HCT116 (cell line): ENCODE measurements around the gene PLEKHG5. TPM values are rescaled to one million over a fixed set of nuclear protein-coding genes. Genes with fewer than 3 reads are reported as not detected.

Source experiments
- ATAC-seq: fragments of 200-7000 bp; cut with Tn5 transposase; 2 replicates; pipeline ENCODE4 v1.9.1; 2020; ENCODE audit warnings: mild to moderate bottlenecking, moderate library complexity
- BruUV-seq: library from RNA; stranded (reverse); fragments of 400-500 nt; replicated peaks from 2 replicates; lab custom pipeline; 2021; lab: Mats Ljungman, UMichigan
- CTCF ChIA-PET: fragments of 300-600 bp; sonication (Branson Sonifier 250); formaldehyde crosslinking; loops from one replicate; lab custom pipeline; 2021; ENCODE audit warnings: antibody characterized with exemption; lab: Charles Lee
- POLR2A ChIA-PET: fragments of 300-600, 350-600 bp; sonication (Branson Sonifier 250); formaldehyde crosslinking; loops from one replicate; lab custom pipeline; 2021; ENCODE audit warnings: antibody characterized with exemption; lab: Charles Lee
- RAD21 ChIA-PET, 2 experiments: fragments of 300-600 bp; sonication (Branson Sonifier 250); formaldehyde crosslinking; loops; one replicate each; lab custom pipeline; 2023; ENCODE audit warnings: low total read pairs in 2 of 2; ENCODE audit not compliant: uncharacterized antibody in 2 of 2, unreplicated experiment in 2 of 2, low non-redundant PET in 1 of 2; lab: Charles Lee
- DNase-seq: peaks from one replicate; pipeline ENCODE4 v3.0.0-alpha.2; 2010; ENCODE audit warnings: low read depth, low spot score
- H2AFZ ChIP-seq: fragments of 200-600 bp; shearing (Covaris generic), sonication (generic); 2 replicates; pipeline ENCODE4 v1.6.1; 2017; ENCODE audit warnings: low read depth, mixed run types, mixed read lengths, antibody characterized with exemption, low read length; ENCODE audit not compliant: poor library complexity, severe bottlenecking
- H3K27ac ChIP-seq: 2 replicates; pipeline ENCODE4 v1.5.1; 2012; ENCODE audit warnings: low read depth, low read length
- H3K27me3 ChIP-seq: fragments of 200-600 bp; sonication (generic); 2 replicates; pipeline ENCODE4 v1.6.1; 2016; ENCODE audit warnings: mixed run types, low read length, mixed read lengths; ENCODE audit not compliant: insufficient read depth
- H3K36me3 ChIP-seq, 2 experiments: fragments of 200-500 bp in 1 of 2; fragments of 200-600 bp in 1 of 2; sonication (Bioruptor generic) in 1 of 2; sonication (generic) in 1 of 2; 2 replicates each; pipeline versions ENCODE4 v1.5.1 to v1.6.1; 2014 to 2016; ENCODE audit warnings: low read length in 2 of 2, inconsistent platforms in 1 of 2, mixed read lengths in 1 of 2, mixed run types in 1 of 2; ENCODE audit not compliant: insufficient read depth in 2 of 2, control insufficient read depth in 1 of 2
- H3K4me1 ChIP-seq, 2 experiments: fragments of 200-600 bp in 1 of 2; sonication (generic) in 1 of 2; 2 replicates each; pipeline versions ENCODE4 v1.5.1 to v1.6.1; 2012 to 2017; ENCODE audit warnings: low read length in 2 of 2, inconsistent platforms in 1 of 2, mild to moderate bottlenecking in 1 of 2, mixed read lengths in 1 of 2, mixed run types in 1 of 2, moderate library complexity in 1 of 2; ENCODE audit not compliant: insufficient read depth in 2 of 2, control insufficient read depth in 1 of 2
- H3K4me2 ChIP-seq: fragments of 200-600 bp; sonication (generic); 2 replicates; pipeline ENCODE4 v1.6.1; 2017; ENCODE audit warnings: mixed run types, low read length, mixed read lengths
- H3K4me3 ChIP-seq, 2 experiments: fragments of 200-600 bp in 1 of 2; sonication (generic) in 1 of 2; replicated peaks in 1 of 2; 2 replicates each; pipeline ENCODE4 v1.5.1; 2011 to 2016; ENCODE audit warnings: low read length in 2 of 2, control low read depth in 1 of 2, low read depth in 1 of 2, mild to moderate bottlenecking in 1 of 2, mixed read lengths in 1 of 2, mixed run types in 1 of 2
- H3K79me2 ChIP-seq: fragments of 200-600 bp; sonication (generic); 2 replicates; pipeline ENCODE4 v1.6.1; 2017; ENCODE audit warnings: mild to moderate bottlenecking, mixed run types, low read length, moderate library complexity, mixed read lengths; ENCODE audit not compliant: insufficient read depth
- H3K9ac ChIP-seq: fragments of 200-600 bp; sonication (generic); 2 replicates; pipeline ENCODE4 v1.6.1; 2016; ENCODE audit warnings: low read length, mixed read lengths
- H3K9me2 ChIP-seq: fragments of 200-600 bp; sonication (generic), shearing (Covaris generic); 2 replicates; pipeline ENCODE4 v1.6.1; 2017; ENCODE audit warnings: mixed run types, mild to moderate bottlenecking, moderate library complexity; ENCODE audit not compliant: insufficient read depth
- H3K9me3 ChIP-seq, 2 experiments: fragments of 200-500 bp in 1 of 2; fragments of 200-600 bp in 1 of 2; sonication (Bioruptor generic) in 1 of 2; sonication (generic) in 1 of 2; 2 replicates each; pipeline ENCODE4 v1.6.1; 2014 to 2017; ENCODE audit warnings: low read length in 2 of 2, mixed read lengths in 2 of 2, inconsistent platforms in 1 of 2, low read depth in 1 of 2, mild to moderate bottlenecking in 1 of 2, mixed run types in 1 of 2, moderate library complexity in 1 of 2; ENCODE audit not compliant: control insufficient read depth in 1 of 2, insufficient read depth in 1 of 2
- H4K20me1 ChIP-seq: fragments of 200-600 bp; sonication (generic), shearing (Covaris generic); 2 replicates; pipeline ENCODE4 v1.6.1; 2017; ENCODE audit warnings: mixed run types, mild to moderate bottlenecking, moderate library complexity; ENCODE audit not compliant: insufficient read depth
- ATF3 ChIP-seq: IDR thresholded peaks from 2 replicates; pipeline ENCODE4 v1.6.1; 2012
- POLR2AphosphoS5 ChIP-seq: IDR thresholded peaks from 2 replicates; pipeline ENCODE4 v1.6.1; 2011; ENCODE audit warnings: mild to moderate bottlenecking, low read depth, low read length, moderate library complexity
- REST ChIP-seq: IDR thresholded peaks from 2 replicates; pipeline ENCODE4 v1.6.1; 2012; ENCODE audit warnings: low read depth
- SIN3A ChIP-seq: IDR thresholded peaks from 2 replicates; pipeline ENCODE4 v1.6.1; 2012; ENCODE audit warnings: low read depth
- intact Hi-C: fragments of 100-400 bp; cut with micrococcal nuclease; formaldehyde crosslinking; loops from 2 replicates; pipeline ENCODE4 v1.10.0; 2022
- total RNA-seq: library from RNA; stranded (reverse); gene quantifications from one replicate; pipeline ENCODE4 v1.2.1, GENCODE V29; 2021; ENCODE audit not compliant: unreplicated experiment

Gene PLEKHG5
- total RNA-seq, 1 experiment from 2014 or later = 33.0 TPM

- Histone ChIP-seq H3K36me3 (no peaks in the 10 kb centered on the region), H2AFZ (no peak overlapping the region), H3K9ac (no peak overlapping the region), H3K27ac (no peak overlapping the region), H3K9me3 (no peaks in the 10 kb centered on the region), H3K9me2 (no peaks in the 10 kb centered on the region), H3K4me1 (peaks cover 19 to 31% of the 10 kb centered on the region in 2 experiments), H3K79me2 (no peaks in the 10 kb centered on the region), H3K4me2 (0 out of 2 replicates have a peak overlapping the region, but pooled peaks have one; percentile 40), H3K4me3 (no peak overlapping the region), H4K20me1 (no peaks in the 10 kb centered on the region), H3K27me3 (no peaks in the 10 kb centered on the region)
- ChIA-PET RAD21 (no interaction called here), CTCF (interaction anchor here (1.7 kb wide), 1 partner anchor 54 kb away, joined by 4 read pairs; no protein-coding TSS in a partner anchor), POLR2A (no interaction called here)
- ATAC-seq (no peak), DNase-seq (no peak)
- BruUV-seq = no TSS peak
- intact Hi-C loops = no loop called here
- TF ChIP-seq SIN3A (no peak), POLR2AphosphoS5 (no peak), REST (no peak), ATF3 (no peak)
These were observed 14.2 kb downstream of the PLEKHG5 start for GRCh38 chr1:6477039-6477820.
